Esophagus squamous epithelium (tissue), 4 donors: ENCODE measurements around the gene SPACA4.

Experiments
- CTCF ChIP-seq, 6 experiments: fragments of 450-650 bp in 4 of 6; fragments of 200-600 bp in 2 of 6; sonication (generic) in 2 of 6; IDR thresholded peaks; one replicate each; pipeline ENCODE4 v1.5.1; 2016 to 2019; ENCODE audit warnings: antibody characterized with exemption in 6 of 6, mild to moderate bottlenecking in 4 of 6, moderate library complexity in 4 of 6
- POLR2A ChIP-seq, 4 donors: fragments of 450-650 bp; IDR thresholded peaks; one replicate each; pipeline ENCODE4 v1.6.1; 2017; ENCODE audit warnings: antibody characterized with exemption in 4 of 4, mild to moderate bottlenecking in 4 of 4, moderate library complexity in 3 of 4

- TF ChIP-seq CTCF (IDR thresholded peaks at IDR 0.05) (peak in 1 of 6 experiments; percentile 2), POLR2A (IDR thresholded peaks at IDR 0.05) (no peak)
Measured at GRCh38 chr19:48634036-48634342, 27.4 kb downstream of the SPACA4 start.
